Measurements from ENCODE around the gene RAD51B. TPM values are rescaled to one million over a fixed set of nuclear protein-coding genes. Genes with fewer than 3 reads are reported as not detected.

The RAD51B gene
- total and polyA plus RNA-seq, 9 of the 15 experiments (the other 6 are each of a cell fraction or from before 2014, with no cell fraction given), result 8.5 to 17.3 (median 11.3) TPM

DNA sequence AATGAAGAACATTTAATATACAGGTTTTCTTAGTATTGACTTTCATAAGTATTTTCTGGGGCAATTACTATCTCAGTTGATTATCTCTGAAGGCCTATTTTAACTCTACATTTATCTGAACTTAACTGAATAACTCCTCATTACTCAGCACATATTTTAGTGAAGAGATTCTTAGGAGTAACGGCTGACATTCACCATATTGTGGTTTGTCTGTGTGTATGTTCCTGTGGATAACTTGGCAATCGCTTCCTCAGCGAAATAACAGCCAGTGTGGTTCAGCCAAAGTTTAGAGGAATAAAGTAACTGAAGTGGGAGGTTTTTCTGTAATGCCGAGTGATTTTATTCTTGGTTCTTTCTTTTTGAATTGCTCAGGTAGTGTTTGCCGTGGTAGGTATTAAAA lies 168.0 kb downstream of the RAD51B start:
- Histone ChIP-seq H2AFZ (ENCODE audit: low read depth, low read length) (no peak overlapping the region), H3K27me3 (ENCODE audit: control insufficient read depth in 2 of 2, insufficient read depth in 2 of 2, low read length in 2 of 2) (no peaks in the 10 kb centered on the region), H3K4me3 (no peak overlapping the region), H3K4me1 (replicated peaks in 1 of 2; ENCODE audit: control insufficient read depth in 2 of 2, insufficient read depth in 2 of 2, low read length in 2 of 2) (peaks cover 0 to 6% of the 10 kb centered on the region in 2 experiments; a peak in 2 of 5 replicates), H3K4me2 (ENCODE audit: insufficient read depth, low read length) (no peak overlapping the region), H3K79me2 (ENCODE audit: control insufficient read depth, insufficient read depth, low read length) (no peaks in the 10 kb centered on the region), H4K20me1 (replicated peaks; ENCODE audit: control insufficient read depth, insufficient read depth, low read length) (no peaks in the 10 kb centered on the region), H3K9me1 (ENCODE audit: control insufficient read depth, insufficient read depth, low read length) (no peaks in the 10 kb centered on the region), H3K9ac (ENCODE audit: insufficient read depth in 1 of 2, low read depth in 2 of 2, low read length in 2 of 2) (no peak overlapping the region), H3K27ac (ENCODE audit: extremely low read depth, low read depth, low read length) (peak overlapping the region; percentile 44; the same call in 1 of the 3 replicates), H3K36me3 (ENCODE audit: control insufficient read depth, insufficient read depth, low read length) (no peaks in the 10 kb centered on the region), H3K9me3 (replicated peaks; ENCODE audit: control insufficient read depth, insufficient read depth, low read depth, low read length) (no peaks in the 10 kb centered on the region)
- DNase-seq (ENCODE audit: extremely low read depth in 1 of 4, low spot score in 3 of 4) (peak in 1 of 4 experiments; percentile 33), ATAC-seq (no peak), FAIRE-seq (peak; percentile 57)
- intact Hi-C loops (cut with micrococcal nuclease), result no loop called here
- ChIA-PET CTCF (ENCODE audit: low intra/inter-chr PET ratio) (no interaction called here), POLR2A (no interaction called here)
- 11% methylated on average over 5 of the region's 5 CpGs for WGBS (ENCODE audit: insufficient coverage, low coverage, missing lambda C conversion rate)
- BruUV-seq (replicated peaks), result no TSS peak
- in situ Hi-C loops (cut with MboI), result no loop called here
- TF ChIP-seq HDAC2 (IDR thresholded peaks at IDR 0.05), result peak; percentile 35; the same call in 1 of the 2 replicates
- peak; percentile 26; the same call in 1 of the 2 replicates for TF ChIP-seq NCOR1 (IDR thresholded peaks at IDR 0.05)
- peak in 1 of 2 experiments; percentile 90; a peak in 2 of 4 replicates for TF ChIP-seq TEAD1 (CRISPR knock-in tag; IDR thresholded peaks at IDR 0.05)
- TF ChIP-seq RNF2 (IDR thresholded peaks at IDR 0.05), result 0 out of 2 replicates have a peak, but pooled peaks have one; percentile 33
- TF ChIP-seq CUX1 (CRISPR knock-in tag; IDR thresholded peaks at IDR 0.05), result no peak
- TF ChIP-seq RCOR1 (IDR thresholded peaks at IDR 0.05; ENCODE audit: borderline replicate concordance in 1 of 2, low read depth in 2 of 2, low read length in 2 of 2), result peak in 1 of 2 experiments; percentile 89; a peak in 2 of 4 replicates
- peak; percentile 72 for TF ChIP-seq ARID1B (IDR thresholded peaks at IDR 0.05)
- peak; percentile 45; the same call in 1 of the 2 replicates for TF ChIP-seq EP300 (IDR thresholded peaks at IDR 0.05; ENCODE audit: low read length)
- no peak for TF ChIP-seq MCM7 (IDR thresholded peaks at IDR 0.05)
- TF ChIP-seq PATZ1 (CRISPR knock-in tag; IDR thresholded peaks at IDR 0.05; ENCODE audit: borderline replicate concordance), result no peak
- TF ChIP-seq ZNF316 (IDR thresholded peaks at IDR 0.05), result peak; percentile 79
- 0 out of 2 replicates have a peak, but pooled peaks have one; percentile 37 for TF ChIP-seq PML (IDR thresholded peaks at IDR 0.05; ENCODE audit: low read length)
- peak; percentile 51 for TF ChIP-seq CBFA2T2 (conservative IDR thresholded peaks at IDR 0.05)
- no peak for TF ChIP-seq FOXA3 (CRISPR knock-in tag; conservative IDR thresholded peaks at IDR 0.05 in 1 of 2, IDR thresholded peaks at IDR 0.05 in 1 of 2)
- peak; percentile 87 for TF ChIP-seq NFE2 (IDR thresholded peaks at IDR 0.05; ENCODE audit: low read depth)
- peak in 1 of 2 experiments; percentile 47; a peak in 1 of 4 replicates for TF ChIP-seq HDAC1 (IDR thresholded peaks at IDR 0.05)
- peak; percentile 79 for TF ChIP-seq CBFA2T3 (IDR thresholded peaks at IDR 0.05)
- TF ChIP-seq ATF7 (IDR thresholded peaks at IDR 0.05), result no peak
- peak; percentile 59 for TF ChIP-seq MAFG (tag; conservative IDR thresholded peaks at IDR 0.05)

Measured in K562 (cell line).